ENCODE results near the gene COL21A1.
"Not testable (repeated sequence)": the region's sequence is repeated elsewhere in the genome, so short reads cannot be mapped to it uniquely, and the experiment has no call there.

The COL21A1 gene

GRCh38 chr6:56246881-56247653, at the start of gene COL21A1:
Gene COL21A1, minus strand, starts transcription at chr6:56247580. Its CDS starts 64,962 bp downstream, at chr6:56182618.
- peak; percentile 82 for DNase-seq

GRCh38 chr6:56293781-56294180, 46.4 kb upstream of the COL21A1 start:
- no peak for DNase-seq

- DNase-seq: peak; percentile 72
Measured at GRCh38 chr6:56292505-56293181, 45.3 kb upstream of the COL21A1 start.

- no peak for DNase-seq
Measured at GRCh38 chr6:56291302-56291917, 44.0 kb upstream of the COL21A1 start.

GRCh38 chr6:56289721-56290120, 42.3 kb upstream of the COL21A1 start:
- DNase-seq: no peak

GRCh38 chr6:56288347-56288746, 41.0 kb upstream of the COL21A1 start:
- DNase-seq: no peak

GRCh38 chr6:56282391-56282790, 35.0 kb upstream of the COL21A1 start:
- no peak for DNase-seq

GRCh38 chr6:56280126-56280525, 32.7 kb upstream of the COL21A1 start:
- no peak for DNase-seq

- no peak for DNase-seq
Measured at GRCh38 chr6:56279331-56280080, 32.1 kb upstream of the COL21A1 start.

GRCh38 chr6:56278171-56278591, 30.8 kb upstream of the COL21A1 start:
- no peak for DNase-seq

- no peak for DNase-seq
Measured at GRCh38 chr6:56270812-56271441, 23.5 kb upstream of the COL21A1 start.

- DNase-seq: no peak
Measured at GRCh38 chr6:56268266-56268665, 20.9 kb upstream of the COL21A1 start.

- no peak for DNase-seq
Measured at GRCh38 chr6:56266011-56266410, 18.6 kb upstream of the COL21A1 start.

- DNase-seq: no peak
Measured at GRCh38 chr6:56263596-56264315, 16.4 kb upstream of the COL21A1 start.

- DNase-seq: not testable (repeated sequence)
Measured at GRCh38 chr6:56260593-56260992, 13.2 kb upstream of the COL21A1 start.

GRCh38 chr6:56259234-56260077, 12.1 kb upstream of the COL21A1 start:
- no peak for DNase-seq

- DNase-seq: no peak
Measured at GRCh38 chr6:56255349-56255748, 8.0 kb upstream of the COL21A1 start.

- DNase-seq: no peak
Measured at GRCh38 chr6:56250266-56250665, 2.9 kb upstream of the COL21A1 start.

GRCh38 chr6:56247654-56248122, 308 bp upstream of the COL21A1 start:
- DNase-seq: no peak

- no peak for DNase-seq
Measured at GRCh38 chr6:56246541-56246880, 869 bp downstream of the COL21A1 start.

GRCh38 chr6:56245903-56246351, 1.5 kb downstream of the COL21A1 start:
- no peak for DNase-seq
